A673 (cell line): ENCODE results near the gene CCDC197.

Source experiments
- CTCF ChIP-seq: fragments of 300-800, 200-600 bp; sonication (generic); conservative IDR thresholded peaks from 2 replicates; pipeline ENCODE4 v1.5.1; 2017; ENCODE audit warnings: low read depth, mild to moderate bottlenecking, antibody characterized with exemption, low read length, moderate library complexity, mixed read lengths
- EZH2 ChIP-seq: fragments of 200-600 bp; sonication (generic); IDR thresholded peaks from 2 replicates; pipeline ENCODE4 v1.6.1; 2017; ENCODE audit warnings: borderline replicate concordance, low read depth, mild to moderate bottlenecking, mixed read lengths, antibody characterized with exemption, low read length; ENCODE audit not compliant: poor library complexity, severe bottlenecking

GRCh38 chr14:94014382-94014781, 17.3 kb downstream of the CCDC197 start:
- TF ChIP-seq CTCF (no peak), EZH2 (no peak)
